Measurements from ENCODE around the gene OR6X1.

DNA sequence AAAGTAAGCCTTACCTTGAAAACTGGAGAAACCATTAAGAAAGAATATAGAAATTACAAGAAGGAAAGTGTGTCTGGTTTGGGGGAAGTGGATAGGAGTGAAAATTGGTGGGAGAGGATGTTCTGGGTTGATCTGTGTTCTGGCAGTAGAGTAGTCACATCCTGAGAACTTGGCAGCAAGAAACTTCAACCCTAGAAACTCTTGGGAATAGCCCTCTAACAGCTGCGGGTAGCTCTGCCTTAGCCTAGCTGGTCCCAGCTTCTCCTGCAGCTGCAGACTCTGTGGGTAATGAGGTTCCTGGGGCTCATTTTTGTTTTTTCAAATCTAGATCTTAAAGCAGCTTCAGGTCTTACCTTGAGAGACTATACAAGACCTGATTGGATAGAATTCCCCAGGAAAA lies 24.2 kb upstream of the OR6X1 start:
- TF ChIP-seq, protein P1, sequence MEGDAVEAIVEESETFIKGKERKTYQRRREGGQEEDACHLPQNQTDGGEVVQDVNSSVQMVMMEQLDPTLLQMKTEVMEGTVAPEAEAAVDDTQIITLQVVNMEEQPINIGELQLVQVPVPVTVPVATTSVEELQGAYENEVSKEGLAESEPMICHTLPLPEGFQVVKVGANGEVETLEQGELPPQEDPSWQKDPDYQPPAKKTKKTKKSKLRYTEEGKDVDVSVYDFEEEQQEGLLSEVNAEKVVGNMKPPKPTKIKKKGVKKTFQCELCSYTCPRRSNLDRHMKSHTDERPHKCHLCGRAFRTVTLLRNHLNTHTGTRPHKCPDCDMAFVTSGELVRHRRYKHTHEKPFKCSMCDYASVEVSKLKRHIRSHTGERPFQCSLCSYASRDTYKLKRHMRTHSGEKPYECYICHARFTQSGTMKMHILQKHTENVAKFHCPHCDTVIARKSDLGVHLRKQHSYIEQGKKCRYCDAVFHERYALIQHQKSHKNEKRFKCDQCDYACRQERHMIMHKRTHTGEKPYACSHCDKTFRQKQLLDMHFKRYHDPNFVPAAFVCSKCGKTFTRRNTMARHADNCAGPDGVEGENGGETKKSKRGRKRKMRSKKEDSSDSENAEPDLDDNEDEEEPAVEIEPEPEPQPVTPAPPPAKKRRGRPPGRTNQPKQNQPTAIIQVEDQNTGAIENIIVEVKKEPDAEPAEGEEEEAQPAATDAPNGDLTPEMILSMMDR (conservative IDR thresholded peaks at IDR 0.05; ENCODE audit: low read depth, low read length): no peak
- no peak for TF ChIP-seq EZH2 (IDR thresholded peaks at IDR 0.05; ENCODE audit: borderline replicate concordance, low read depth, low read length, poor library complexity, severe bottlenecking)

All from A673 (cell line).